NCI-H345 treated with DMSO at 0.1 percent for 48 hours (cell line): ENCODE data around the gene LARGE1.

Experiments
- DNase-seq: peaks from one replicate; lab custom pipeline; 2025; ENCODE audit not compliant: unreplicated experiment; lab: John Stamatoyannopoulos, UW

The LARGE1 gene

GRCh38 chr22:33606504-33606903, 313.8 kb downstream of the LARGE1 start:
- DNase-seq = no peak

GRCh38 chr22:33605666-33606065, 314.6 kb downstream of the LARGE1 start:
- DNase-seq = no peak

GRCh38 chr22:33605221-33605620, 315.1 kb downstream of the LARGE1 start:
- DNase-seq = no peak

- no peak for DNase-seq
Measured at GRCh38 chr22:33601062-33601461, 319.2 kb downstream of the LARGE1 start.

GRCh38 chr22:33600595-33600994, 319.7 kb downstream of the LARGE1 start:
- DNase-seq = no peak

- DNase-seq = no peak
Measured at GRCh38 chr22:33600113-33600512, 320.2 kb downstream of the LARGE1 start.

GRCh38 chr22:33599596-33599995, 320.7 kb downstream of the LARGE1 start:
- no peak for DNase-seq

- no peak for DNase-seq
Measured at GRCh38 chr22:33598821-33599220, 321.5 kb downstream of the LARGE1 start.

- DNase-seq = no peak
Measured at GRCh38 chr22:33597274-33597985, 322.8 kb downstream of the LARGE1 start.

GRCh38 chr22:33593818-33594217, 326.5 kb downstream of the LARGE1 start:
- no peak for DNase-seq

GRCh38 chr22:33591946-33592345, 328.3 kb downstream of the LARGE1 start:
- DNase-seq = no peak

GRCh38 chr22:33589297-33589696, 331.0 kb downstream of the LARGE1 start:
- DNase-seq = no peak

- no peak for DNase-seq
Measured at GRCh38 chr22:33588860-33589259, 331.4 kb downstream of the LARGE1 start.

GRCh38 chr22:33584152-33584551, 336.1 kb downstream of the LARGE1 start:
- no peak for DNase-seq

GRCh38 chr22:33582822-33583400, 337.4 kb downstream of the LARGE1 start:
- no peak for DNase-seq

GRCh38 chr22:33580310-33580709, 340.0 kb downstream of the LARGE1 start:
- DNase-seq = no peak

GRCh38 chr22:33579448-33580093, 340.7 kb downstream of the LARGE1 start:
- no peak for DNase-seq

GRCh38 chr22:33578752-33579151, 341.5 kb downstream of the LARGE1 start:
- DNase-seq = no peak

GRCh38 chr22:33577862-33578411, 342.3 kb downstream of the LARGE1 start:
- DNase-seq = no peak

- DNase-seq = no peak
Measured at GRCh38 chr22:33576205-33576604, 344.1 kb downstream of the LARGE1 start.

GRCh38 chr22:33575771-33576170, 344.5 kb downstream of the LARGE1 start:
- no peak for DNase-seq

- DNase-seq = no peak
Measured at GRCh38 chr22:33575041-33575440, 345.2 kb downstream of the LARGE1 start.
